Endothelial cell of hepatic sinusoid (primary cell): ENCODE measurements around the gene FAM124B.
"Not testable (repeated sequence)": the region's sequence is repeated elsewhere in the genome, so short reads cannot be mapped to it uniquely, and the experiment has no call there.

Experiments used
- in situ Hi-C: cut with HindIII; loops from 2 replicates; pipeline ENCODE4 v1.10.0; 2017; ENCODE audit warnings: low sequenced_read_pairs

FAM124B gene

DNA sequence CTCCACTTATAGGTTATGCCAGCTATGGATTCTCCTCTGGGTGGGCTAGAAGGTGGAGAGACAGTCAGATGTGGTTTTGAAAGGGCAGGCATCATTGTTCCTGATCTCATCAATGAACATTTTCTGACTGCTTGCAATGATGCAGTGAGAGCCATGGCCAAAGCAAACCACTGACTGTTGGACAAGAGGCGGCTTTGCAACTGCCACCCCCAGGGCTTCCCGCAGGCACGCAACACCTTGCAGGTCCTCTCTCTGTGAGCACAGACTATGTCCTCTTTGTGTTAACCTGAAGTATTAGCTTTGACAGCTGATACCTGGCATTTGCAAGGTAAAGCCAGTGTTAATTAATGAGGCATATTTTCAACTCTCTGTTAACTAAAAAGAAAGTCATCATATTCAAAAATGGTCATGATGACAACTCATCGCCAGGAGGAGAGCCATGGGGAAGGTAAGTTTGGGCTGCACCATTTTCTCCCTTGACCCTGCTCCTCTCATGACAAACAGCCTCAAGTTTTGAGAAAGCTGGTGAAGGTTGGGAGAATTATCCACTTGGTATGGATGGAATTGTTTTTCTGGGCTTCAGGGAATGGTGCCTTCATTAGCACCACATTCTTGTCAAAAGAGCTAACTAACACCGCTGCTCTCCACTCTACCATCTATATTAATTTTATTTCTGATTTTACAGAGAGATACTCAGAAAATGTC lies 14.9 kb upstream of the FAM124B start:
- in situ Hi-C loops = no loop called here

DNA sequence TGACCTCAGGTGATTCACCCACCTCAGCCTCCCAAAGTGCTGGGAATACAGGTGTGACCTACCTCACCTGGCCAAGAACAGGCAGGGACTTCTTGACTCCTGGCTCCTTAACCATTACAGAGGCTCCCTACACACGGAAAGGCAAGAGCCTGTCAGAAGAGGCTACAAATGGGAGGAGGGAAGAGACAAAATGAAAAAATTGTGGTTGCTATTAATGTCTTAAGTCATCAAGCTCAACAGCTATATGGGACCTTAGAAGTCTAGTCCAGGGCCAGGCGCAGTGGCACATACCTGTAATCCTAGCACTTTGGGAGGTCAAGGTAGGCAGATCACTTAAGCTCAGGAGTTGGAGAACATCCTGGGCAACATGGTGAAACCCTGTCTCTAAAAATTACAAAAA lies 11.5 kb upstream of the FAM124B start:
- in situ Hi-C loops = no loop called here

DNA sequence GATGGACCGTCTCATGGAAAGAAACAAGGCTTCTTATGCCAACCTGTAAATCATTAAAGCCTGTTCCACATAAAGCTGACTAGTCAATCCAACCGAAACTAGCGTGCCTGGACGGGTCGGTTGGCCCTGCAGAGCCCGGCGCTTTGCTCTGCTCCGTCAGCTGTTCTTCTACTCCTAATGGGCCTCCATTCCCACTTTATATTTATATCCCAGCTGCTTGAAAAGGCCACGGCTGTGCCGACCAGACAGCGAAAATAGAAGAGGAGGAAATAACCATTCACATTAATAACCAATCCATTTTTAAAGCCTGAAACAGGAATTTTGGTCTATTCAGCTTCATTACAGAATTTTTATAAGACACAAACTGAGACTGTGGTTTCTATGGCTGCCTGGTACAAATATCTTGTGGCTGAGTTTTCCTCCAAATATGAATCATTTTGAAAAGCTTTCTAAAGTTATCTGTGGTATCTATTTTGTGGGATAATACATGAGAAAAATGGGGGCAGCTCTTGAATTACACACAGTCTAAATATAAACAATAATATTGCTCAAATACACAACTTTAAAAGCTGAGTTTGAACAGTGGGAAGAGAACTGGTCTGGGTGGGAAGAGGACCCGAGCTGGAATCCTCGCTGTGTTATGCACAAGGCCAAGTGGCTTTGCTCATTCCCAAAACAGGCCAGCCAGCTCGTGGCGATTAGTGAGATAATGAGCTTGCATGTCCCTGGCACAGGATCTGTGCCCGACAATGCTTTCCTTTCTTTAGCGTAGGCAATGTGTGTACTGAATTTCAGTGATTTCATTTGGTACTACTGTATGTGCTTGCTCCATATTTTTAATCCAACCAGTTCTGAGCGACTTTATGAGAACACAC lies 10.5 kb upstream of the FAM124B start:
- in situ Hi-C loops = no loop called here

DNA sequence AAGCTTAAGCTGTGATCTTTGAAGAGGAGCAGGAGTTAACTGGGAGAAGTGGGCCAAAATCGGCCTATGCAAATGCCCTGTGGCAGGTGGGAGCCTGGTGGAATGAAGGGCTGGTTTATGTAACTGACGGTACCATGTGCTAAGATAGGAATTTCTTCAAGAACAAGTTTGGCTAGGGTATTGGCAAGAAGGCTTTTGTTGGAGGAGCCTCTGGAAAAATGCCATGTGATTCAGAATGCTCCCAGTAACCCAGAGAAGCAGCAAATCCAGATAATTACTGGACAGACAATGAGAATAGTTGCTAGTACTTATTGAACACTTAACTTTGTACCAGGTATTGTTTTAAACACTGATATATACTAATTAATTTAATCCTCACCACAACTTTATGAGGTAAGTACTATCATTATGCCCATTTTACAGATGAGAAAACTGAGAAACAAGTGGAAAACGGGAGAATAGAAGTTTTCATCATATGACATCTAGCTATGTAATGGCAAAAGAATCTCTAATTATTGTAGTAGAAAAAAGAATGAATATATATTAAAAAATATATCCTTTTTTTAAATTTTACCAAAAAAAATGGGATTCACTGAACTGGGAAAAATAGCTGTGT lies 9.1 kb upstream of the FAM124B start:
- in situ Hi-C loops = no loop called here

DNA sequence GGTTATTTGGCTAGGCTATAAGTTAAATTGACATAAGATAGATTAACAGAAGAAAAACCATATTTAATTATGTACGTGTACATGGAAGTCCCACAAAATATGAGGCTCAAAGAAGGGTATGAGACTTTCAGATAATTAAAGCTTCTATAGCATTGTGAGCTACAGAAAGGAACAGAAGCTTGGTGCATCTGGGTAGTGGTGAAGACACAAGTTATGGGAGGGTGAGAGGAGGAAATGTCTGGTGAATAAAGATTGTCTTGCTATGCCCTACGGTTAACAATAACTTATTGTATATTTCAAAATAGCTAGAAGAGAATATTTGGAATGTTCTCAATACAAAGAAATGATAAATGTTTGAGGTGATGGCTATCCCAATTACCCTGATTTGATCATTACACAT lies 6.8 kb upstream of the FAM124B start:
- in situ Hi-C loops = no loop called here

DNA sequence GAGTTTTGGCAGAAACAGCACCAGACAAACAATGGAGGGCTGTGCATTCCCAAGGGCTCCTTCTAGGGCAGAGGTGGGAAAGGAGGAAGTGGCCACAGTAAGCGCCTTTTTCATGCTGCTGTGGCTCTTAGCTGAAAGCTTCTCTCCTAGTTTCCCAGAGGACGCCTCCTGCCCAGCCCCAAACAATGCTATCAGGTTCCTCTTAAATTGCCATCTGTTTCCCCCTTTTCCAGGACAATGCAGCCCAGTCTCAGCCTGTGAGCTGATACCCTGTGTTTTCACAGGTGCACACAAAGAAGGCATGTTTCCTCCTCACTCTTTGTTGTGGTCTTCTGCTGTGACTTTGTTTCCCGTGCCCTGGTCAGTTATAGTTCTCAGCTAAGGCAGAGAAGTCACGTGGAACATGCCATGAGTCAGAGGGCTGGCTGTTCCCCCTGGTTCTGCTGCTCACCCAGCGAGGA lies 5.4 kb upstream of the FAM124B start:
- in situ Hi-C loops = no loop called here

DNA sequence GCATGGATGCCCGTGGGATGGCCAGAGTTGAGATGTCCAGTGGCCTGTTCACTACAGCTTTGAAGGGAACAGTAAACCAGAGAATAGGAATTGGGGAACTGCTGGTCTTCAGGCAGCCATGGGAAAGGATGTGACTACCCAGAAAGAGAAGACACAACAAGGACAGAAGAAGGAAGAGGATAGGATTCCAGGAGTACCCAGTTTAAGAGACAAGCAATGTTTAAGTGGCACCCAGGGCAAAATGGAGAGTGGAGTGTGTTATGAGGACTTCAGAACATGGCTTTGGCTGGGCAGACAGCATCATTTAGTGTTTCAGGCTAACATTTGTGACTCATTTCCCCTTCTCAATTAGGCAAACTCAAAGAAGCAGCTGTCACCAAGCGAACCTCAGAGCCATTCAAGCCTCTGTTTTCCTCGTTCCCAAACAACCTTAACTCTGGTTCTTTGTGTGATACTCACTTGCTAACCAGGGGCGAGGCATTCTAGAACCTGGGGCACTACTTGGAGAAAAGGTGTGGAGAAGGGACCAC lies 4.0 kb upstream of the FAM124B start:
- in situ Hi-C loops = no loop called here

DNA sequence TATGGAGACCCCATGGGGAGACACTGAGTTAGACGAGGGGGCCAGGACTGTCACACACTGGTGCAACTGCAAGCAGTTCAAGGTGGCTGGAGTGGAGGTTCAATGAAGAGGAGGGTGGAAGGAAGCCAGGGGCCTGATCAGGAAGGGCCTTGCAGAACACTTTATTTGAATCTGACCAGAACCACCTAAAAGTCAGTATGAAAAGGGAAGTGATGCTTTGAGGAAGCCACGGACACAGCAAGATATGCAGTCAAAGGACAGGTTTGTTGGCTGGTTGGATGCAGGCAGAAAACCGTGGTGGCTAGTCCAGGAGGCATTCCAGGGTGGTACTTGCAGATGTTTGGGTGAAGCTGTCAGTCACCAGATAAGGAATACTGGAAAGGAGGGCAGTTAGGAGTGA lies 3.5 kb upstream of the FAM124B start:
- in situ Hi-C loops = no loop called here

DNA sequence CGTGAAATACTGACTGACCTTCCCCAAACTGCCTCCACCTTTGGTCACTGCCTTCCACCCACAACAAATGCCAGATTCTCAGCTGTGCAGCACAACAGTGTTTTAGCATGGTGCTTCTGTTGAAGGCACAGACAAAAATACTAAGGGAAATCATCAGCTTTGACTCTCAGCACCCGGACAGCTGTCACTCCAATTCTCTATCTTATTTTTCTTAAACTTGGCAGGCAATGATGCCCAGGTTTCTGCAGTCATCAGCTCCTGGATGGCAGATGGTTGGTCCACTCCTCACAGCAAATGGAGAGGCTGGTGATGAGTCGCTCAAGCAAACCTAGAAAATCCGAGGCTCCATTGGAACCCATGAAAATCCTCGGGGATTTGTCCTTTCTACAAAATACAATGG lies 2.9 kb upstream of the FAM124B start:
- in situ Hi-C loops = no loop called here

DNA sequence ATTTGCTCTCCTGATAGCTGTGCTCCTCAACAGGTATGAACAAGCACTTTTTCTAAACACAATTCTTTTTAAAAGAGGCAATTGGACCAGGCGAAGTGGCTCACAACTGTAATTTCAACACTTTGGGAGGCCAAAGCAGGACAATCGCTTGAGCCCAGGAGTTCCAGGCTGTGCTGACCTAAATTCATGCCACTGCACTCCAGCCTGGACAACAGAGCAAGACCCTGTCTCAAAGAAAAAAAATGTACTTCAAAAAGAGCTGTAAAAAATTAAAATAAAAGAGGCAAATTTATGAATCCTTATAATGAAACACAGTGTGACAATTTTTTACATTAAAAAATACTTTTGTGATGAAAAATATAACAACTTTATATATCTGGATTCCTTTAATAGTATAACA lies 1.8 kb upstream of the FAM124B start:
- in situ Hi-C loops = no loop called here

DNA sequence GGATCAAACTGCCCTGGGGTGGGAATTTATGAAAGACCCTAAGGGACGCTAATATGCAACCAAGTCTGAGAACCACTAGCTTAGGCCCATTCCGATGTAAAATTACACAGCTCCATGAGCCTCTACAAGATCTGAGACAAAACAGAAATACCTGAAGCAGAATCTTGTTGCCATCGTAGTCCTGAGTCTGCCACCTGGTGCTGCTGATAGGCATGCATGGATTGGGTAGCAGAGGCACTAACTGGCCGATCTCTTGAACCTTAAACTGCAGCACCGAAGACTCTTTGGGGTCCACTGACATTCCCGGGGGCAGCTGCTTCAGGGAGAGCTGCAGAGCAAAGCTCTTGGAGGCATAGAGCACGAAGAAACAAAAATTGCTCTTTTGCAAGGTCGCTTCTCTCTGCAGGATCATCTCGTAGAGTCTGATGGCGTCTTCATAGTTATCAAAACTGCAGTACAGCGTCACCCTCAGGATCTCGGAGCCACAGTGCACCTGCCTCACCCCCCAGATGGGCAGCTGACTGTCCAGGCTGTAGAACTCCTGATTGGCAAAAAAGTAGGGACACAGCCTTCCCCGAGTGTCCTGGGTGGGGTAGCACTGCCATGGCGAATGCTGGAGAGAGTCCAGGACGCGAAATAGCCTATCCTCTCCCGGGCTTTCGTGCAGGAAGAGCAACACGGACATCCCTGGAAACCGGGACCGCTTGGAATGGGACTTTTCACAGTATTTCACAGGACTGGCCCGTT lies 848 bp downstream of the FAM124B start:
- in situ Hi-C loops = no loop called here

DNA sequence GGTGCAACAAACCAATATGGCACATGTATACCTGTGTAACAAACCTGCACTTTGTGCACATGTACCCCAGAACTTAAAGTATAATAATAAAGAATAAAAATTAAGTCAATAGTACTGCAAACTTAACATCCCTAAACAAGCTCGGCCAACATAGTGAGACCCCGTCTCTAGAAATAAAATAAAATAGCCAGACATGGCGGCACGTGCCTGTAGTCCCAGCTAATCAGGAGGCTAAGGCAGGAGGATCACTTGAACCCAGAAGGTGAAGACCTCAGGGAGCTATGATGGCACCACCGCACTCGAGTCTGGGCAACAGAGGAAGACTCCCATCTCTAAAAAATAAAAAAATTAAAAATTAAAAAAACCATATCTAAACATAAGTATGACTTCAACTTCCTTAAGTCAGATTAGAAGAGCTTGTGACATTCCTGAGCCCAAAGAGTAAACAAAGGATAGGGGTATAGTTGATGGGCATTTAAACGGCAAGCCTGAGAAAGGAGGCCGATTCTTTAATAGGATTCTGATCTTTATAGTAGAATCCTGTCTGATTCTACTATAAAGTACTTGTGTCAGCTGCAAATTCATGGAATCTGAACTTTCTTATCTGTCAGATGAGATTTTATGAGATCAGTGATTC lies 1.6 kb downstream of the FAM124B start:
- in situ Hi-C loops = no loop called here

DNA sequence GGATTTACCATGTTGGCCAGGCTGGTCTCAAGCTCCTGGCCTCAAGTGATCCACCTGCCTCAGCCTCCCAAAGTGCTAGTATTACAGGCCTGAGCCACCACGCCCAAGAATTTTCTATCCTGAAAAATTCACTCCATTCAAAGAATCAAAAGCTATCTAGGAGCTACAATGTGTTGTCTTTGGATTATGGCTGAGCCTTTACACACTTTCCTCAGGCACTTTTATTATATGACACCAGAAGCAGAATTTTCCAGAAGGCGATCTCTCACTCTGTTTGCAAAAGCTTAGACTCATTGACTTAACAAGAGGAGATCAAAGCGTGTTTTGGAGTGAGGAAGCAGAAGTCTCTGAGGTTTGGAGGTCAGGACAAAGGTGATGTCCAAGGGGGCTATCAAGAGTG lies 3.6 kb downstream of the FAM124B start:
- in situ Hi-C loops = no loop called here

DNA sequence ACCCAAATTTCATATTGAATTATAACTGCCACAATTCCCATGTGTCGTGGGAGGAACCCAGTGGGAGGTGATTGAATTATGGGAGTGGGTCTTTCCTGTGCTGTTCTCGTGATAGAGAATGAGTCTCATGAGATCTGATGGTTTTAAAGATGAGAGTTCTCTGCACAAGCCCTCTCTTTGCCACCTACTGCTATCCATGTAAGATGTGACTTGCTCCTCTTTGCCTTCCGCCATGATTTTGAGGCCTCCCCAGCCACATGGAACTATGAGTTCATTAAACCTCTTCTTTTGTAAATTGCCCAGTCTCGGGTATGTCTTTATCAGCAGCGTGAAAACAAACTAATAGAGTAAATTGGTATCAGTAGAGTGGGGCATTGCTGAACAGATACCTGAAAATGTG lies 4.8 kb downstream of the FAM124B start:
- in situ Hi-C loops = not testable (repeated sequence)

DNA sequence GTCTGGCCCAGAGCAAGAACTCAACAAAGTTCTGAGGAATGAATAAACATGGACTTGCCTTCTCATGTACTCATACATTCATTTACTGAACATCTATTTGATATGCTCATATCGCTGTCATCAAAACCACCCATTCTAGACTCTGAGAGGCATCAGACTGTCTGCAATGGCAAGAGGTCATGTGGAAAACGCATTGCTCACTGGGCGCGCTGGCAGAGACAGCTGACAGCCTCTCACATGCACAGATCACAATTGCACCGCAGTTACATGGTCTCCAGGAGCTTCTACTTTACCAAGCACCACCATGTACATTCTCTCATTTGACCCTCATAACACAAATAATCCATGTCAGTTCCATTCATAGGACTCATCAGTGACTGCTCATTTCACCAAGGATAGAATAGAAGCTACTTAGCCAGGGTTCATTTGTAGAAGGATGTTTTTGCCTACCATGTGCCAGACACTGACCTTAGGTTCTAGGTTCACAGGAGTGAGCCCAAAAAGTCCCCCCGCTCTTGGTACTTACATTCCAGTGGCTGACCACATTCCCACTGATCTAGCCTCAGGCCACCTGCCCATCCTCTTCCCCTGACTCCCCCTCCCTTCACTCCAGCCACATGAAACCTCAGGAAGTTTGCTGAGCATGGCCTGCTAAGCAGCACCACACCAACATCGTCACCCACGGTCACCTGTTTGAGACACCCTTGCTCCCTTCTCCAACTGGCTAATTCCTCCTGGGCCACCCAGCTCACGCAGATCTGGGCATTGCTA lies 6.1 kb downstream of the FAM124B start:
- in situ Hi-C loops = no loop called here

DNA sequence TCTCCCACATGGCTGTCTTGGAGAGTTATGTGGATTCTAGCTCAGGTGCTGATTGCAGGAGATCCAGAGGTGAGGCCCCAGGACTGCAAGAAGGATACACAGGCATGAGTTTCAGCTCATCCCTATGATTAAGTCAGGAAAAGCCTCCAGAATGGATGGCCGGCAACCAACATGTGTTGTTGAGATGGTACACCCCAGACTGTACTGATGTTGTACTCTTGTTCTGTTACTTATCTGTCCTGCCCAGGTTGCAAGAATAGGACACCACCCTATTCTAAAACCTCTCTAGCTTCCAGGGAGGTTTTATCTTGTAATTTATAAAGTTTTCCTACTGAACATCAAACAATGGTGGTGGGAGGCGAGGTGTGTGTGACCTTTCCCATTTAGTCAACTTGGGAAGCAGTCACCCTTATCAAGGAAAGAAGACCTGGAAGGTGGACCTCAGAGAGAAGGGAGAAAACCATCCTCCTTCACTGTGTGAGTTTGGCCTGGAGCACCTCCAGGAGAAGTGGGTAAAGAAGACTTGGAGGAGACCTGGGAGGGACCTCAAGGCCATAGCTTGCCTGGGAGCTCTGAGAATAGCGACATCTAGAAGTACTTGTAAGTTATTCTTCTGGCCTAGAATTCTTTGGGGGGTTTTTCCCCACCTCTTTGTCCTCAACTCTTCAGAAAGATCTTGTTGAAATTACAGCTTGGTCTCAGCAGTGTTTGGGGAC lies 8.6 kb downstream of the FAM124B start:
- in situ Hi-C loops = no loop called here

DNA sequence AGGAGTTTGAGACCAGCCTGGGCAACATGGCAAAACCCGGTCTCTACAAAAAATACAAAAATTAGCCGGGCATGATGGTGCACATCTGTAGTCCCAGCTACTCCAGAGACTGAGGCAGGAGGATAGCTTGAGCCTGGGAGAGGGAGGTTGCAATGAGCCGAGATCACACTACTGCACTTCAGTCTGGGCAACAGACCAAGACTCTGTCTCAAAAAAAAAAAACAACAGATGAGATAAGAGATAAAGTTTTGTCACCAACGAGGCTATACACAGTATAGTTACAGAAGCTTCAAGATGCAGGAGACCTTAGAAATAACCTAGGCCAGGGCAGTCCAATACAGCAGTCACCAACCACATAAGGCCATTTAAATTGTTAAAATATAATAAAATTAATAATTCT lies 9.4 kb downstream of the FAM124B start:
- in situ Hi-C loops = no loop called here

DNA sequence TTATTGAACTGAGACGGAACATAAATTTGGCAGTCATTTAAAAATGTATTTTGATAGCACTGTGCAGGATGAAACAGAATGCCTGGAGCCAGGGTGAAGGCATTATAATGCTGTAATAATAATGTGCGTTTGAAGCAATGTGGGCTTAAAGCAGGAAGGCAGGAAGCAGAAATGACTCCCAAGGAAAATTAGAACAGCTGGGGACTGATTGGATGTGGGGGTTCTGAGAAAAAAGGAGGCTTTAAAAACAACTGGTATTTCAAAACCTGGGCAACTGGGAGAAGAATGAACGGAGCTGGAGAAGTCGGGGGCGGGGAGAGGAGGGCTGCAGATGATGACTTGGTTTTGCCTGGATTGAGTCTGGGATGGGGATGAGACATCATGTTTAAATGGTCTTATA lies 12.6 kb downstream of the FAM124B start:
- in situ Hi-C loops = no loop called here

DNA sequence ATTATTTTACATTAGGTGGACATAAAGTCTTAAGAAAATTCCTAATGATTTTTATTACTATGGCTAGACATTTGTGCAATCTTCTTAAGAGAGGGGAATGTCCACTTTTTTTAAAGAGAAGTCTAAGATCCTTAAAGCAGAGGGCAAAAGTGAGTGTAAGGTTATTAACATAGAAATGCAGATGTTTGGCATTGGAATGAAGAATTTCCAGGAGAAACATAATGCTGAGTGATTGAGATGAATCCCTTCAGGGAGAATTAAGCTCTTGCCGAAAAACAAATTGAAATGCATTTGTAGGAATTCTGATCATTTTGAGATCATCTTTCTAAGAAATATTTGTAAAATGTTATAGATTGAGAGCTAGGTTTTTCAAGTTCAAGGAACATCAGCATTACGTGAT lies 15.0 kb downstream of the FAM124B start:
- in situ Hi-C loops = no loop called here
